Measurements from ENCODE around the gene SEMA3F.

Gene SEMA3F

DNA sequence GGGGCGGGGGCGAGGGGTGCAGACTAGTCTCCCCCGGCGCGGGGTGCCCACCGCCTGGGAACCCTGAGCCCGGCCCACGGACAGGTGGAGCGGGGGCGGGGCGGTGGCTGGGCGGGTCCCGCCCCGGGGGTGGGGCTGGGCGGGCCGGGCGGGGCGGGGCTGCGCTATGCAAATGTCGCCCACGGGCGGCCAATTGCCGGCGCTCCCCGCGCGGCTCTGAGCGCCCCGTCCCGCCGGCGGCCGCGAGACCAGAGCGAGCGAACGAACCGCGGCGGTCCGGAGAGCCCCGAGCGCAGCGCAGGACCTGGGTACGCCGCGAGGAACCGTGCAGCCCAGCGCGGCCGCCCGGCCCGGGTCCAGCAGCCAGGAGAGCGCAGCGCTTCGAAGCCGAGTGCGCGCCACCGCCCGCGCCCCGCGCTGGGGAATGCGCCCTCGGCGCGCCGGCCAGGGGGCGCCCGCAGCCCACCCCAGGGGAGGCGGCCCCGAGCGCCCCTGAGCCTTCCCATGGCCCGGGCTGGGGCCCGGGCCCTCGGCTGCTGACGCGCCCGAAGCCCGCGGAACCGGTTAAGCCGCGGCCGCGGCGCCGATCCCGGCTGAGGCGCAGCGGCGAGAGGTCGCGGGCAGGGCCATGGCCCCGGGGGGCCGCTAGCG lies at the start of gene SEMA3F:
TSS of gene SEMA3F (plus strand) at position 485 of the 651 bp plus-strand sequence. CDS start 4,299 bp downstream, outside the sequence.
- Histone ChIP-seq H3K36me3 (ENCODE audit: insufficient read depth) (no peaks in the 10 kb centered on the region), H3K79me2 (ENCODE audit: insufficient read depth, low read depth) (no peaks in the 10 kb centered on the region), H3K4me1 (ENCODE audit: low read depth, poor library complexity, severe bottlenecking) (no peaks in the 10 kb centered on the region), H3K27me3 (ENCODE audit: insufficient read depth, low read depth) (peaks cover 16% of the 10 kb centered on the region; the same call in 1 of the 2 replicates), H4K20me1 (ENCODE audit: insufficient read depth) (no peaks in the 10 kb centered on the region), H2AFZ (ENCODE audit: low read depth) (no peak within 1 kb of the TSS), H3K27ac (no peak within 1 kb of the TSS), H3K4me3 (IDR thresholded peaks at IDR 0.05; ENCODE audit: insufficient read depth, low read depth, low read length) (no peak within 1 kb of the TSS), H3K4me2 (peak within 1 kb of the TSS; percentile 42; the same call in 1 of the 2 replicates), H3K9ac (no peak within 1 kb of the TSS)
- TF ChIP-seq, protein P1, sequence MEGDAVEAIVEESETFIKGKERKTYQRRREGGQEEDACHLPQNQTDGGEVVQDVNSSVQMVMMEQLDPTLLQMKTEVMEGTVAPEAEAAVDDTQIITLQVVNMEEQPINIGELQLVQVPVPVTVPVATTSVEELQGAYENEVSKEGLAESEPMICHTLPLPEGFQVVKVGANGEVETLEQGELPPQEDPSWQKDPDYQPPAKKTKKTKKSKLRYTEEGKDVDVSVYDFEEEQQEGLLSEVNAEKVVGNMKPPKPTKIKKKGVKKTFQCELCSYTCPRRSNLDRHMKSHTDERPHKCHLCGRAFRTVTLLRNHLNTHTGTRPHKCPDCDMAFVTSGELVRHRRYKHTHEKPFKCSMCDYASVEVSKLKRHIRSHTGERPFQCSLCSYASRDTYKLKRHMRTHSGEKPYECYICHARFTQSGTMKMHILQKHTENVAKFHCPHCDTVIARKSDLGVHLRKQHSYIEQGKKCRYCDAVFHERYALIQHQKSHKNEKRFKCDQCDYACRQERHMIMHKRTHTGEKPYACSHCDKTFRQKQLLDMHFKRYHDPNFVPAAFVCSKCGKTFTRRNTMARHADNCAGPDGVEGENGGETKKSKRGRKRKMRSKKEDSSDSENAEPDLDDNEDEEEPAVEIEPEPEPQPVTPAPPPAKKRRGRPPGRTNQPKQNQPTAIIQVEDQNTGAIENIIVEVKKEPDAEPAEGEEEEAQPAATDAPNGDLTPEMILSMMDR (conservative IDR thresholded peaks at IDR 0.05; ENCODE audit: low read depth, low read length): no peak

DNA sequence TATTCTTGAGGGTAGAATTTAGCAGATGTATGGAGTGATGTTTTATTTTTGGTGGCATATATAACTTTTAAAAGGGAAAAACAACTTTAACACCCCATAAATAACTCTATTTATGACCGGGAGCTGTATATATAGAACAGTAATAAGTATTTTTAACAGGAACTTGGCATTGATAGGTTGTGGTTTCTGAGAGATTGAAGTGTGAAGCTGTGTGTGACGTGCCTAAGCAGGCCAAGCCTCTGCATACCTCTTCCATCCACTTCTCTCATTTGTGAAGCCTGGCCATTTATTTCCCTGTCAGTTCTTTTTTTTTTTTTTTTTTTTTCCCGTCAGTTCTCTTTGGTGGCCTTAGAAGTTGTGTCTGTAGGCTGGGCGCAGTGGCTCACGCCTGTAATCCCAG lies 43.4 kb upstream of the SEMA3F start:
- no peaks in the 10 kb centered on the region for H3K79me2 ChIP-seq (ENCODE audit: insufficient read depth, low read depth)
- H3K4me3 ChIP-seq (IDR thresholded peaks at IDR 0.05; ENCODE audit: insufficient read depth, low read depth, low read length): no peak overlapping the region
- H3K27me3 ChIP-seq (ENCODE audit: insufficient read depth, low read depth): no peaks in the 10 kb centered on the region
- H3K9ac ChIP-seq: no peak overlapping the region
- H2AFZ ChIP-seq (ENCODE audit: low read depth): no peak overlapping the region
- no peaks in the 10 kb centered on the region for H3K4me1 ChIP-seq (ENCODE audit: low read depth, poor library complexity, severe bottlenecking)
- no peaks in the 10 kb centered on the region for H4K20me1 ChIP-seq (ENCODE audit: insufficient read depth)
- H3K27ac ChIP-seq: no peak overlapping the region
- peaks cover 8% of the 10 kb centered on the region; the same call in 1 of the 2 replicates for H3K36me3 ChIP-seq (ENCODE audit: insufficient read depth)
- TF ChIP-seq, protein P1 (conservative IDR thresholded peaks at IDR 0.05; ENCODE audit: low read depth, low read length): no peak
- H3K4me2 ChIP-seq: no peak overlapping the region

DNA sequence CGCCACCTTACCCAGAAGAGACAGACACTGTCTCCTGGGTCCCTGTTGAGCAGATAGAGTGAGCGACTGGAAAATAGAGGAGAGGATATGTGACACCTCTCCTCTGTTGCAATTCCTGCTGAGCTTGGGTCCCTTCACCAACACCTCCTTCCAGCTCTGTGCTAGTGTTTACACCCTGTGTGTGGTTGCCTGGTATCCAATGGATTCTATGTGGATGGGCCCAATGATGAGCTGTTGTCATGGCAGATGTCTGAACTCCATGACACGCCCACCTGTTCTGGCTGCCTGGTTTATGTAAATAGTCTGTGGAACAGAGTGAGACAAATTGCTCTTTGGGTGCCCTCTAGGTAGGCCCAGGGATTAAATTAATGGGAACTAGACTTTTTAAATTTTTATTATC lies 42.7 kb upstream of the SEMA3F start:
- H4K20me1 ChIP-seq (ENCODE audit: insufficient read depth): no peaks in the 10 kb centered on the region
- TF ChIP-seq, protein P1 (conservative IDR thresholded peaks at IDR 0.05; ENCODE audit: low read depth, low read length): no peak
- no peak overlapping the region for H2AFZ ChIP-seq (ENCODE audit: low read depth)
- no peak overlapping the region for H3K27ac ChIP-seq
- H3K4me1 ChIP-seq (ENCODE audit: low read depth, poor library complexity, severe bottlenecking): no peaks in the 10 kb centered on the region
- H3K79me2 ChIP-seq (ENCODE audit: insufficient read depth, low read depth): no peaks in the 10 kb centered on the region
- H3K4me3 ChIP-seq (IDR thresholded peaks at IDR 0.05; ENCODE audit: insufficient read depth, low read depth, low read length): no peak overlapping the region
- H3K4me2 ChIP-seq: no peak overlapping the region
- H3K9ac ChIP-seq: no peak overlapping the region
- H3K36me3 ChIP-seq (ENCODE audit: insufficient read depth): peaks cover 8% of the 10 kb centered on the region; the same call in 1 of the 2 replicates
- no peaks in the 10 kb centered on the region for H3K27me3 ChIP-seq (ENCODE audit: insufficient read depth, low read depth)

DNA sequence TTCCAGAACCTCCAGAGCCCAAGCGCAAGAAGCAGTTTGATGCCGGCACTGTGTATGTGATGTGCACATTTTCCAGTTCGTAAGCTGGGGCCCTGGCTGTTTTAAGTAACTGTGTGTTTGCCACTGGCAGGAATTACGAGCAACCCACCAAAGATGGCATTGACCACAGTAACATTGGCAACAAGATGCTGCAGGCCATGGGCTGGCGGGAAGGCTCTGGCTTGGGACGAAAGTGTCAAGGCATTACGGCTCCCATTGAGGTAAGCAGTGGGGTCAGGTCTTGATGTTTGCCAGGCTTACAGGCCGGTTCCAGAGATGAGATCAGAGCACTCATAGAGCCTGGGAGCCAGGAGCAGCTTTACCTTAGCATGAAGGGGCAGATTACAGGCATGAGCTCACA lies 38.0 kb upstream of the SEMA3F start:
- TF ChIP-seq, protein P1 (conservative IDR thresholded peaks at IDR 0.05; ENCODE audit: low read depth, low read length): no peak

More for the DNA sequence above, 38.0 kb upstream of the SEMA3F start:
- no peak overlapping the region for H3K9ac ChIP-seq
- no peaks in the 10 kb centered on the region for H3K79me2 ChIP-seq (ENCODE audit: insufficient read depth, low read depth)
- no peaks in the 10 kb centered on the region; the same call in 1 of the 2 replicates for H3K36me3 ChIP-seq (ENCODE audit: insufficient read depth)
- H3K27ac ChIP-seq: no peak overlapping the region
- no peaks in the 10 kb centered on the region for H3K27me3 ChIP-seq (ENCODE audit: insufficient read depth, low read depth)
- no peaks in the 10 kb centered on the region for H4K20me1 ChIP-seq (ENCODE audit: insufficient read depth)
- no peaks in the 10 kb centered on the region for H3K4me1 ChIP-seq (ENCODE audit: low read depth, poor library complexity, severe bottlenecking)
- H3K4me2 ChIP-seq: no peak overlapping the region
- H2AFZ ChIP-seq (ENCODE audit: low read depth): no peak overlapping the region
- H3K4me3 ChIP-seq (IDR thresholded peaks at IDR 0.05; ENCODE audit: insufficient read depth, low read depth, low read length): no peak overlapping the region

Measured in KMS-11 (cell line).